DND-41 (cell line): Measurements from ENCODE around the gene FRMPD1.

Source experiments
- ATAC-seq: fragments of 200-7000 bp; cut with Tn5 transposase; 3 replicates; pipeline ENCODE4 v1.9.1; 2021; ENCODE audit warnings: low read depth; ENCODE audit not compliant: insufficient read depth
- DNase-seq: peaks from one replicate; pipeline ENCODE4 v3.0.0-alpha.2; 2020
- H2AFZ ChIP-seq: 2 replicates; pipeline ENCODE4 v1.6.0; 2012; ENCODE audit warnings: low read depth, low read length
- H3K27ac ChIP-seq: 2 replicates; pipeline ENCODE4 v1.5.1; 2012; ENCODE audit warnings: low read length, inconsistent platforms
- H3K27me3 ChIP-seq: fragments of 200-600 bp; sonication (generic); 2 replicates; pipeline ENCODE4 v1.6.0; 2012; ENCODE audit warnings: low read length, mild to moderate bottlenecking, inconsistent platforms; ENCODE audit not compliant: insufficient read depth, poor library complexity
- H3K36me3 ChIP-seq: 2 replicates; pipeline ENCODE4 v1.5.1; 2012; ENCODE audit warnings: low read length, inconsistent platforms; ENCODE audit not compliant: insufficient read depth
- H3K4me1 ChIP-seq: 2 replicates; pipeline ENCODE4 v1.5.1; 2012; ENCODE audit warnings: mild to moderate bottlenecking, low read length; ENCODE audit not compliant: insufficient read depth
- H3K4me2 ChIP-seq: 2 replicates; pipeline ENCODE4 v1.6.0; 2012; ENCODE audit warnings: mild to moderate bottlenecking, moderate library complexity, low read length, inconsistent platforms; ENCODE audit not compliant: insufficient read depth
- H3K4me3 ChIP-seq, 2 experiments: fragments of 200-600 bp in 1 of 2; shearing (Covaris generic) in 1 of 2; 2 replicates each; pipeline ENCODE4 v1.5.1; 2012 to 2016; ENCODE audit warnings: inconsistent platforms in 2 of 2, low read length in 2 of 2, mild to moderate bottlenecking in 2 of 2, low read depth in 1 of 2, moderate library complexity in 1 of 2
- H3K79me2 ChIP-seq: 2 replicates; pipeline ENCODE4 v1.6.0; 2012; ENCODE audit warnings: low read length, inconsistent platforms; ENCODE audit not compliant: insufficient read depth
- H3K9ac ChIP-seq: 2 replicates; pipeline ENCODE4 v1.6.0; 2012; ENCODE audit warnings: low read depth, mild to moderate bottlenecking, inconsistent platforms, low read length, moderate library complexity
- H3K9me3 ChIP-seq: 2 replicates; pipeline ENCODE4 v1.5.1; 2012; ENCODE audit warnings: low read length, moderate library complexity, mild to moderate bottlenecking, inconsistent platforms; ENCODE audit not compliant: insufficient read depth, severe bottlenecking
- H4K20me1 ChIP-seq: 2 replicates; pipeline ENCODE4 v1.6.0; 2012; ENCODE audit warnings: low read length; ENCODE audit not compliant: insufficient read depth
- CTCF ChIP-seq: IDR thresholded peaks from 2 replicates; pipeline ENCODE4 v1.5.1; 2012; ENCODE audit warnings: borderline replicate concordance, low read length, moderate library complexity, mild to moderate bottlenecking; ENCODE audit not compliant: poor library complexity, severe bottlenecking; ENCODE audit errors: extremely low read depth
- EZH2 ChIP-seq: IDR thresholded peaks from 3 replicates; pipeline ENCODE4 v1.6.1; 2012; ENCODE audit warnings: borderline replicate concordance, low read depth, mild to moderate bottlenecking, moderate library complexity, low read length, inconsistent platforms; ENCODE audit not compliant: severe bottlenecking

Gene FRMPD1

GRCh38 chr9:37626708-37627292, 24.0 kb upstream of the FRMPD1 start:
- Histone ChIP-seq H3K27ac (no peak overlapping the region), H3K27me3 (peaks cover 6% of the 10 kb centered on the region), H2AFZ (no peak overlapping the region), H3K4me2 (no peak overlapping the region), H3K4me1 (no peaks in the 10 kb centered on the region), H3K4me3 (no peak overlapping the region), H3K79me2 (no peaks in the 10 kb centered on the region), H3K9ac (no peak overlapping the region), H3K36me3 (no peaks in the 10 kb centered on the region), H4K20me1 (no peaks in the 10 kb centered on the region), H3K9me3 (no peaks in the 10 kb centered on the region)
- peak; percentile 29 for DNase-seq
- TF ChIP-seq CTCF = no peak
- TF ChIP-seq EZH2 = no peak
- ATAC-seq = peak; percentile 52; the same call in 2 of the 3 replicates

- Histone ChIP-seq H3K4me3 (no peak overlapping the region), H3K27me3 (no peaks in the 10 kb centered on the region), H3K9me3 (no peaks in the 10 kb centered on the region), H4K20me1 (no peaks in the 10 kb centered on the region), H3K4me1 (no peaks in the 10 kb centered on the region), H3K9ac (no peak overlapping the region), H3K36me3 (no peaks in the 10 kb centered on the region), H3K4me2 (no peak overlapping the region), H2AFZ (no peak overlapping the region), H3K27ac (no peak overlapping the region), H3K79me2 (no peaks in the 10 kb centered on the region)
- DNase-seq = no peak
- no peak for ATAC-seq
- TF ChIP-seq EZH2 (no peak), CTCF (no peak)
Measured at GRCh38 chr9:37632479-37632878, 18.3 kb upstream of the FRMPD1 start.

DNA sequence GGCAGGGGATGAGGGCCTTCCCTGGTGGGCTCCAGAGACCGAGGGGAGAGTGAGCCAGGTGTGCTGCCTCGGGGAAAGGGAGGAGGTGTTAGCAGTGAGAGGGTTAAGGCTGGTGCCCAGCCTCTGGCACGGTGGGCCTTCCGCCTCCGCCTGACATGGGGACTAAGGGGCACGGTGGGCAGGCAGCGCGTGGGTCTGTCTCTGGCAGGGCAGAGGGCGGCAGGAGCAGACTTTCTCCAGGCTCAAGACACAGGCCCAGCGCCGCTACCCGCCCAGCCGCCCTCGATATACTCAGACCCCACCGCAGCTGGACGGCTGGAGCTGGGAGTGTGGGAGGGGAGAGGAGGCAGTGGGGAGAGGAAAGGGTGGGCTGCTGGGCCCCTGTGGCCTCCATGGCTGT, 14.9 kb upstream of the FRMPD1 start:
- no peak for TF ChIP-seq CTCF
- TF ChIP-seq EZH2 = no peak
- Histone ChIP-seq H3K9ac (no peak overlapping the region), H3K36me3 (no peaks in the 10 kb centered on the region), H3K4me1 (no peaks in the 10 kb centered on the region), H3K9me3 (no peaks in the 10 kb centered on the region), H3K79me2 (no peaks in the 10 kb centered on the region), H3K4me2 (no peak overlapping the region), H3K27ac (no peak overlapping the region), H3K27me3 (no peaks in the 10 kb centered on the region), H2AFZ (no peak overlapping the region), H4K20me1 (no peaks in the 10 kb centered on the region), H3K4me3 (no peak overlapping the region)
- ATAC-seq = no peak
- no peak for DNase-seq
